Stimulated activated CD8-positive, alpha-beta memory T cell treated with anti-CD3 and anti-CD28 coated beads, Interleukin-7, amount 100 ng/mL, for 1 hour (primary cell): Measurements from ENCODE around the gene RPL27.

ENCODE experiments used
- DNase-seq, 2 donors: peaks; one replicate each; pipeline ENCODE4 v3.0.0-alpha.2; 2020; ENCODE audit warnings: low read depth in 2 of 2

Gene RPL27

DNA sequence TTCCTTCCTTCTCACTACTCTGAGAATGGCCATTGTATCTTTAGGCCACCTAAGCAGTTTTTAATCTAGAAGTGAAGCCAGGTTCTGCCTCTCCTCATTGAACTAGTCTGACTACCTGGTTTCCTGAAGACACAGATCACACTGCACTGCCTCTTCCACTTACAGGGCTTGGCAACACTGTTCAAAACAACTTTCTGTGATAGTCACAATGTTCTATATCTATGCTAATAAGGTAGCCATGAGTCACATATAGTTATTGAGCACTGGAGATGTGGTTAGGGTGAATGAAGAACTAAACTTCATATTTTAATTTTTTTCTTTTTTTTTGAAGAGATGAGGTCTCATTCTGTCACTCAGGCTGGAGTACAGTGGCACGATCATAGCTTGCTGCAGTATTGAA lies 53.8 kb downstream of the RPL27 start:
- no peak for DNase-seq
